PC-3 (cell line): ENCODE results near the gene ZGRF1. TPM values are rescaled to one million over a fixed set of nuclear protein-coding genes. Genes with fewer than 3 reads are reported as not detected.
"Not testable (repeated sequence)": the region's sequence is repeated elsewhere in the genome, so short reads cannot be mapped to it uniquely, and the experiment has no call there.

Experiments used
- ATAC-seq: fragments of 200-7000 bp; cut with Tn5 transposase; 2 replicates; pipeline ENCODE4 v1.9.1; 2020; ENCODE audit warnings: mild to moderate bottlenecking, moderate library complexity
- BruUV-seq: library from RNA; stranded (reverse); fragments of 400-500 nt; replicated peaks from 2 replicates; lab custom pipeline; 2021; lab: Mats Ljungman, UMichigan
- CTCF ChIA-PET: fragments of 300-600 bp; sonication (Branson Sonifier 250); formaldehyde crosslinking; loops from one replicate; lab custom pipeline; 2022; ENCODE audit warnings: antibody characterized with exemption; lab: Charles Lee
- POLR2A ChIA-PET: fragments of 300-600 bp; sonication (Branson Sonifier 250); formaldehyde crosslinking; loops from one replicate; lab custom pipeline; 2022; ENCODE audit warnings: antibody characterized with exemption; ENCODE audit not compliant: unreplicated experiment; lab: Charles Lee
- DNase-seq: peaks from one replicate; pipeline ENCODE4 v3.0.0-alpha.2; 2015
- H2AFZ ChIP-seq: fragments of 300-600 bp; sonication (generic); 2 replicates; pipeline ENCODE4 v1.6.0; 2016; ENCODE audit warnings: antibody characterized with exemption, low read length
- H3F3A ChIP-seq: fragments of 300-600 bp; sonication (generic); one replicate; pipeline ENCODE4 v1.6.0; 2017; ENCODE audit warnings: antibody characterized with exemption, low read length, control low read depth, mild to moderate bottlenecking; ENCODE audit not compliant: unreplicated experiment
- H3K27ac ChIP-seq: fragments of 300-600 bp; sonication (generic); 2 replicates; pipeline ENCODE4 v1.5.1; 2016; ENCODE audit warnings: mild to moderate bottlenecking, low read length
- H3K27me3 ChIP-seq: fragments of 300-600 bp; sonication (generic); 2 replicates; pipeline ENCODE4 v1.6.1; 2016; ENCODE audit warnings: low read length, mixed read lengths
- H3K36me3 ChIP-seq: fragments of 300-600 bp; sonication (generic); 2 replicates; pipeline ENCODE4 v1.6.1; 2016; ENCODE audit warnings: low read depth, mixed run types, low read length, mixed read lengths
- H3K4me1 ChIP-seq: fragments of 300-600 bp; sonication (generic); 2 replicates; pipeline ENCODE4 v1.5.1; 2016; ENCODE audit warnings: low read length; ENCODE audit not compliant: insufficient read depth
- H3K4me2 ChIP-seq: fragments of 300-600 bp; sonication (generic); 2 replicates; pipeline ENCODE4 v1.6.0; 2016; ENCODE audit warnings: low read length
- H3K4me3 ChIP-seq: fragments of 300-600 bp; sonication (generic); 2 replicates; pipeline ENCODE4 v1.5.1; 2016; ENCODE audit warnings: mild to moderate bottlenecking, low read length, mixed read lengths
- H3K79me2 ChIP-seq: fragments of 300-600 bp; sonication (generic); 2 replicates; pipeline ENCODE4 v1.6.1; 2017; ENCODE audit warnings: low read length, mixed read lengths
- H3K9ac ChIP-seq: fragments of 300-600 bp; sonication (generic); 2 replicates; pipeline ENCODE4 v1.6.0; 2016; ENCODE audit warnings: mild to moderate bottlenecking, low read length
- H3K9me2 ChIP-seq: fragments of 300-600 bp; sonication (generic); replicated peaks from 2 replicates; pipeline ENCODE4 v1.6.1; 2016; ENCODE audit warnings: mixed run types, low read length, mixed read lengths
- H3K9me3 ChIP-seq: fragments of 300-600 bp; sonication (generic); 2 replicates; pipeline ENCODE4 v1.6.1; 2016; ENCODE audit warnings: low read length, mixed read lengths
- H4K20me1 ChIP-seq: fragments of 300-600 bp; sonication (generic); 2 replicates; pipeline ENCODE4 v1.6.1; 2016; ENCODE audit warnings: low read length, mixed read lengths
- EZH2 ChIP-seq: fragments of 300-600 bp; sonication (generic); IDR thresholded peaks from one replicate; pipeline ENCODE4 v1.6.1; 2017; ENCODE audit warnings: antibody characterized with exemption, mild to moderate bottlenecking, low read length; ENCODE audit not compliant: unreplicated experiment
- EZH2phosphoT487 ChIP-seq: fragments of 300-600 bp; sonication (generic); IDR thresholded peaks from 2 replicates; pipeline ENCODE4 v1.6.1; 2018; ENCODE audit warnings: mild to moderate bottlenecking, antibody characterized with exemption, low read length, borderline replicate concordance
- intact Hi-C: fragments of 100-400 bp; cut with micrococcal nuclease; formaldehyde crosslinking; loops from 2 replicates; pipeline ENCODE4 v1.9.0; 2023
- total RNA-seq: library from RNA; depleted of rRNA; stranded (reverse); fragments of >200 nt; gene quantifications from 2 replicates; pipeline ENCODE4 v1.2.3, GENCODE V29; 2014
- TF ChIP-seq, protein P1 (sequence below): fragments of 300-600 bp; sonication (generic); conservative IDR thresholded peaks from 2 replicates; pipeline ENCODE4 v1.5.1; 2017; ENCODE audit warnings: antibody characterized with exemption, low read depth, mild to moderate bottlenecking, low read length

ZGRF1 gene
- total RNA-seq, 1 experiment from 2014 or later, result 7.3 TPM

DNA sequence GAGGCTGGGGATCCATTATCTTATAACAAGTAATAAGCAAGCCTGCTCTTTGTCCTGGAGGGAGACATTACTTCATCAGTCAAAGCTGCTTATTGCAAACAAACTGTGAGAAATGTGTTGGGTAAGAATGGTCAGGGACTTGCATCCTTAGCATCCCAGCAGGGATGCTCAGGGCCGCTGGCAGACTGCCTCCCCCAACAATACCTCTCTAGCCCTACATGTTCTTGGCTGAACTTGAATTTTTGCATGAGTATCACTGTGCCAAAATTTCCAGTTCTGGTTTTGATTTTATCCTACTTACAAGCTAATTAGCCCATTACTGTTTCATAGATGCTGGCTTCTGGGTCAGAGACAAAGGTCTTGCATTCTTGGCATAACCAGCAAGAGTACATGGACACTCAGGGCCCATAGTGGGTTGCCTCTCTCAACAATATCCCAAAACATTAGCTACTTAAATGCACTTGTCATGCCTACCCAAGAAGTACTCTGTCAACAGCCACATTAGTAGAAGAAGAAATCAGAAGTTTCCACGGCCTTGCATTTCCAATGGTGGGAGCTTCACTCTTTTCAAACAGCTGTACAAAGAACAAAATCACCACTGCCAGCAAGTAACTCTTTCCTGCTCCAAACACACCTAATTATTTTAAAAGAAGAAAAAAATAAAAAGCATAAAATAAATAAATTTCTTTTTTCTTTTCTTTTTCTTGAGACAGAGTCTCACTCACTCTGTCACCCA lies 78.9 kb downstream of the ZGRF1 start:
- Histone ChIP-seq H3K4me2 (no peak overlapping the region), H3K79me2 (no peaks in the 10 kb centered on the region), H3K9me3 (no peaks in the 10 kb centered on the region), H2AFZ (no peak overlapping the region), H3K4me1 (peaks cover 15% of the 10 kb centered on the region), H3K36me3 (no peaks in the 10 kb centered on the region), H3K27ac (no peak overlapping the region), H3K9ac (no peak overlapping the region), H4K20me1 (no peaks in the 10 kb centered on the region), H3F3A (no peaks in the 10 kb centered on the region), H3K9me2 (no peaks in the 10 kb centered on the region), H3K27me3 (no peaks in the 10 kb centered on the region), H3K4me3 (no peak overlapping the region)
- DNase-seq (no peak), ATAC-seq (no peak)
- no TSS peak for BruUV-seq
- TF ChIP-seq EZH2phosphoT487, result no peak
- no peak for TF ChIP-seq EZH2
- TF ChIP-seq, protein P1, sequence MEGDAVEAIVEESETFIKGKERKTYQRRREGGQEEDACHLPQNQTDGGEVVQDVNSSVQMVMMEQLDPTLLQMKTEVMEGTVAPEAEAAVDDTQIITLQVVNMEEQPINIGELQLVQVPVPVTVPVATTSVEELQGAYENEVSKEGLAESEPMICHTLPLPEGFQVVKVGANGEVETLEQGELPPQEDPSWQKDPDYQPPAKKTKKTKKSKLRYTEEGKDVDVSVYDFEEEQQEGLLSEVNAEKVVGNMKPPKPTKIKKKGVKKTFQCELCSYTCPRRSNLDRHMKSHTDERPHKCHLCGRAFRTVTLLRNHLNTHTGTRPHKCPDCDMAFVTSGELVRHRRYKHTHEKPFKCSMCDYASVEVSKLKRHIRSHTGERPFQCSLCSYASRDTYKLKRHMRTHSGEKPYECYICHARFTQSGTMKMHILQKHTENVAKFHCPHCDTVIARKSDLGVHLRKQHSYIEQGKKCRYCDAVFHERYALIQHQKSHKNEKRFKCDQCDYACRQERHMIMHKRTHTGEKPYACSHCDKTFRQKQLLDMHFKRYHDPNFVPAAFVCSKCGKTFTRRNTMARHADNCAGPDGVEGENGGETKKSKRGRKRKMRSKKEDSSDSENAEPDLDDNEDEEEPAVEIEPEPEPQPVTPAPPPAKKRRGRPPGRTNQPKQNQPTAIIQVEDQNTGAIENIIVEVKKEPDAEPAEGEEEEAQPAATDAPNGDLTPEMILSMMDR, result no peak
- ChIA-PET CTCF (no interaction called here), POLR2A (no interaction called here)
- intact Hi-C loops, result no loop called here

DNA sequence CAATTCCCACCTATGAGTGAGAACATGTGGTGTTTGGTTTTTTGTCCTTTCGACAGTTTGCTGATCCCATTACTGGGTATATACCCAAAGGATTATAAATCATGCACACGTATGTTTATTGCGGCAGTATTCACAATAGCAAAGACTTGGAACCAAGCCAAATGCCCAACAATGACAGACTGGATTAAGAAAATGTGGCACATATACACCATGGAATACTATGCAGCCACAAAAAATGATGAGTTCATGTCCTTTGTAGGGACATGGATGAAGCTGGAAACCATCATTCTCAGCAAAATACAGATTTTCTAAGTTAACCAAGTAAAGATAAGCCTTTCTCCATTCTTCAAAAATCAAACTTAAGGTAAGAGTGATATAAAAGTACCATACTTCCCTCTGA lies 82.4 kb downstream of the ZGRF1 start:
- H3K4me2 ChIP-seq, H2AFZ ChIP-seq, H3K9me3 ChIP-seq, POLR2A ChIA-PET, H3K27ac ChIP-seq, H3K9ac ChIP-seq, BruUV-seq, intact Hi-C loops, H4K20me1 ChIP-seq, H3K4me3 ChIP-seq, ATAC-seq, H3K36me3 ChIP-seq, H3K9me2 ChIP-seq, H3F3A ChIP-seq, CTCF ChIA-PET, H3K79me2 ChIP-seq, DNase-seq, H3K27me3 ChIP-seq: not testable (repeated sequence)
- H3K4me1 ChIP-seq, result peaks cover 17% of the 10 kb centered on the region

DNA sequence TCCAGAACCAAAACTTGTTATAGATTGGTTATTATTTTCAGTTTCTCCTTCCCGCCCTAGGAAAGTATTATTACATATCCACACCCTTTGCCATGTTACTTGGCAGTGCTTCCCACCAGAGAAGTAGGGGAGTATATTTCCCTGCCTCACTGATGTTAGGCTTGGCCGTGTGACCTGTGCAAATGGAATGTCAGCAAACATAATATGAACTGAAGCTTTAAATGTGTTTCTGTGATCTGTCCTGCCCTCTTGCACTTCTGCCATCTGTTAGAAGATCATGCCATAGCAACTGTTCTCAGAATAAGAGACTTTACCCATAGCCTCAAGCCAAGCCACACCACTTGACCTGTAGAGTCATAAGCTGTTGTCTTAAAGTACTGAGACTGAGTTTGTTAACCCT lies 84.0 kb downstream of the ZGRF1 start:
- no TSS peak for BruUV-seq

More for the DNA sequence above, 84.0 kb downstream of the ZGRF1 start:
- Histone ChIP-seq H4K20me1 (no peaks in the 10 kb centered on the region), H3K36me3 (no peaks in the 10 kb centered on the region), H3K4me2 (peak overlapping the region; percentile 25), H3K27me3 (no peaks in the 10 kb centered on the region), H3K9ac (no peak overlapping the region), H3K4me1 (peaks cover 19% of the 10 kb centered on the region), H3K79me2 (no peaks in the 10 kb centered on the region), H2AFZ (no peak overlapping the region), H3K9me2 (no peaks in the 10 kb centered on the region), H3K4me3 (no peak overlapping the region), H3K27ac (peak overlapping the region; percentile 58), H3F3A (no peaks in the 10 kb centered on the region), H3K9me3 (no peaks in the 10 kb centered on the region)
- ChIA-PET CTCF (interaction anchor here (0.6 kb wide), 1 partner anchor 600 kb away, joined by 3 read pairs; no protein-coding TSS in a partner anchor), POLR2A (no interaction called here)
- intact Hi-C loops, result no loop called here
- no peak for TF ChIP-seq EZH2
- TF ChIP-seq, protein P1, result no peak
- no peak for TF ChIP-seq EZH2phosphoT487
- ATAC-seq (peak; percentile 87), DNase-seq (peak; percentile 60)
